Keratinocyte (primary cell): ENCODE results near the gene ZNF57. TPM values are rescaled to one million over a fixed set of nuclear protein-coding genes. Genes with fewer than 3 reads are reported as not detected.

Source experiments
- DNase-seq: peaks from one replicate; pipeline ENCODE4 v3.0.0-alpha.2; 2011; ENCODE audit warnings: low read depth, missing footprints, low spot score
- FAIRE-seq: peaks from 2 replicates; lab custom pipeline; 2011; peaks lifted over from hg19 to GRCh38; lab: Jason Lieb, UNC
- H2AFZ ChIP-seq: 2 replicates; pipeline ENCODE4 v1.6.0; 2012; ENCODE audit warnings: low read length, control low read depth, inconsistent platforms; ENCODE audit not compliant: control insufficient read depth
- H3K27ac ChIP-seq: 2 replicates; pipeline ENCODE4 v1.5.1; 2011; ENCODE audit warnings: low read length; ENCODE audit not compliant: control insufficient read depth, insufficient read depth
- H3K27me3 ChIP-seq: 3 replicates; pipeline ENCODE4 v1.6.0; 2011; ENCODE audit warnings: low read length; ENCODE audit not compliant: control insufficient read depth, insufficient read depth; ENCODE audit errors: extremely low read depth
- H3K36me3 ChIP-seq, 2 experiments: 2 replicates in 1 of 2; 3 replicates in 1 of 2; pipeline ENCODE4 v1.5.1; 2011; ENCODE audit warnings: low read length in 2 of 2, mild to moderate bottlenecking in 1 of 2; ENCODE audit not compliant: control insufficient read depth in 2 of 2, insufficient read depth in 2 of 2; ENCODE audit errors: extremely low read depth in 1 of 2
- H3K4me1 ChIP-seq: 3 replicates; pipeline ENCODE4 v1.5.1; 2011; ENCODE audit warnings: low read length; ENCODE audit not compliant: control insufficient read depth, insufficient read depth; ENCODE audit errors: extremely low read depth
- H3K4me2 ChIP-seq: 3 replicates; pipeline ENCODE4 v1.6.0; 2011; ENCODE audit warnings: low read depth, low read length; ENCODE audit not compliant: control insufficient read depth, insufficient read depth; ENCODE audit errors: extremely low read depth
- H3K4me3 ChIP-seq, 3 experiments: fragments of 200-600 bp in 1 of 3; sonication (generic) in 1 of 3; 2 replicates in 2 of 3; 3 replicates in 1 of 3; pipeline ENCODE4 v1.5.1; 2011 to 2016; ENCODE audit warnings: low read length in 3 of 3, mild to moderate bottlenecking in 3 of 3, control low read depth in 2 of 3, inconsistent platforms in 1 of 3, low read depth in 1 of 3, mixed read lengths in 1 of 3, mixed run types in 1 of 3, moderate library complexity in 1 of 3; ENCODE audit not compliant: control insufficient read depth in 2 of 3, insufficient read depth in 2 of 3; ENCODE audit errors: extremely low read depth in 1 of 3
- H3K79me2 ChIP-seq: 2 replicates; pipeline ENCODE4 v1.6.0; 2012; ENCODE audit warnings: low read length; ENCODE audit not compliant: control insufficient read depth, insufficient read depth
- H3K9ac ChIP-seq: 3 replicates; pipeline ENCODE4 v1.6.0; 2011; ENCODE audit warnings: low read length; ENCODE audit not compliant: control insufficient read depth, insufficient read depth; ENCODE audit errors: extremely low read depth
- H3K9me1 ChIP-seq: 3 replicates; pipeline ENCODE4 v1.6.0; 2011; ENCODE audit warnings: low read length; ENCODE audit not compliant: control insufficient read depth, insufficient read depth; ENCODE audit errors: extremely low read depth
- H3K9me3 ChIP-seq: 2 replicates; pipeline ENCODE4 v1.5.1; 2012; ENCODE audit warnings: low read depth, low read length; ENCODE audit not compliant: control insufficient read depth
- H4K20me1 ChIP-seq: 3 replicates; pipeline ENCODE4 v1.6.0; 2011; ENCODE audit warnings: low read length; ENCODE audit not compliant: control insufficient read depth, insufficient read depth; ENCODE audit errors: extremely low read depth
- EZH2 ChIP-seq: IDR thresholded peaks from one replicate; pipeline ENCODE4 v1.6.1; 2012; ENCODE audit warnings: inconsistent platforms, mild to moderate bottlenecking, low read length, moderate library complexity
- dilution Hi-C: fragments of 300-500 bp; cut with MboI; formaldehyde crosslinking; loops from one replicate; pipeline ENCODE4 v1.7.0; 2020; ENCODE audit warnings: low sequenced_read_pairs; ENCODE audit not compliant: extremely low pct_ligation_motif_present
- polyA plus RNA-seq, 5 experiments: library from polyadenylated mRNA; depleted of rRNA in 3 of 5; stranded (reverse) in 3 of 5; stranded (forward) in 1 of 5; unstranded in 1 of 5; fragments of >200 nt; gene quantifications; 1 replicate in 1 of 5; 2 replicates in 3 of 5; 3 replicates in 1 of 5; pipeline versions ENCODE4 v1.2.1 to v1.2.3, GENCODE V29; 2011 to 2012; ENCODE audit warnings: missing spikeins in 2 of 5, low read depth in 1 of 5, low replicate concordance in 1 of 5
- TF ChIP-seq, protein P1 (sequence below), 3 experiments: IDR thresholded peaks in 1 of 3; conservative IDR thresholded peaks in 1 of 3; optimal IDR thresholded peaks in 1 of 3; 2 replicates in 2 of 3; 3 replicates in 1 of 3; pipeline versions ENCODE3 to v1.5.1; 2011; ENCODE audit warnings: low read length in 3 of 3, mild to moderate bottlenecking in 3 of 3, moderate library complexity in 2 of 3, control low read depth in 1 of 3, inconsistent platforms in 1 of 3; ENCODE audit not compliant: insufficient read depth in 2 of 3; ENCODE audit errors: extremely low read depth in 1 of 3

The ZNF57 gene
- polyA plus RNA-seq, 1 donor (not counting 4 experiments of a cell fraction or from before 2014, with no cell fraction given) = 9.7 TPM

DNA sequence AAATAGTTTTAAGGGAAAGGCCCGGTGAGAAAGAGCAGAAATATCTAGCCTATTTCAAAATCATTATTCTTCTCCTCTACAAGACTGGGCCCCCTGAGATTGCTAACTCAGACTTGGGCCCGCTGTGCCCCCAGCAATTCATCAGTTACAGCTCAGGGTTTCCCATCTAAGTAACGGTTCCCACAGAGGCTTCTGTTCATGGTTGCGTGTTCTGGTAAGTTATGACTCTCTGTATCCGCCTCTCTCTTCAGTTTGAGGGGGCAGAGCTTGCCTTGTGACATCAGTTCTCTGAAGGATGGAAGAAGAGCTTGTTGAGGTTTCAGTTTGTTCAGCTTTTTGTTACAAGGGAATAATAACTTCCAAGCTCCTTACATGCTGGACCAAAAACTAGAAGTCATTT is 11.6 kb downstream of the ZNF57 start:
- TF ChIP-seq, protein P1, sequence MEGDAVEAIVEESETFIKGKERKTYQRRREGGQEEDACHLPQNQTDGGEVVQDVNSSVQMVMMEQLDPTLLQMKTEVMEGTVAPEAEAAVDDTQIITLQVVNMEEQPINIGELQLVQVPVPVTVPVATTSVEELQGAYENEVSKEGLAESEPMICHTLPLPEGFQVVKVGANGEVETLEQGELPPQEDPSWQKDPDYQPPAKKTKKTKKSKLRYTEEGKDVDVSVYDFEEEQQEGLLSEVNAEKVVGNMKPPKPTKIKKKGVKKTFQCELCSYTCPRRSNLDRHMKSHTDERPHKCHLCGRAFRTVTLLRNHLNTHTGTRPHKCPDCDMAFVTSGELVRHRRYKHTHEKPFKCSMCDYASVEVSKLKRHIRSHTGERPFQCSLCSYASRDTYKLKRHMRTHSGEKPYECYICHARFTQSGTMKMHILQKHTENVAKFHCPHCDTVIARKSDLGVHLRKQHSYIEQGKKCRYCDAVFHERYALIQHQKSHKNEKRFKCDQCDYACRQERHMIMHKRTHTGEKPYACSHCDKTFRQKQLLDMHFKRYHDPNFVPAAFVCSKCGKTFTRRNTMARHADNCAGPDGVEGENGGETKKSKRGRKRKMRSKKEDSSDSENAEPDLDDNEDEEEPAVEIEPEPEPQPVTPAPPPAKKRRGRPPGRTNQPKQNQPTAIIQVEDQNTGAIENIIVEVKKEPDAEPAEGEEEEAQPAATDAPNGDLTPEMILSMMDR (optimal IDR thresholded peaks at IDR 0.05 in 1 of 3, IDR thresholded peaks at IDR 0.05 in 1 of 3, conservative IDR thresholded peaks at IDR 0.05 in 1 of 3; ENCODE audit: extremely low read depth in 1 of 3, insufficient read depth in 2 of 3, low read length in 3 of 3) = no peak
- TF ChIP-seq EZH2 = no peak
- H3K9me3 ChIP-seq = peaks cover 17% of the 10 kb centered on the region
- H3K27ac ChIP-seq = no peak overlapping the region
- H3K4me1 ChIP-seq = peaks cover 14% of the 10 kb centered on the region
- peaks cover 15 to 34% of the 10 kb centered on the region in 2 experiments for H3K36me3 ChIP-seq
- H3K4me2 ChIP-seq = no peak overlapping the region
- H2AFZ ChIP-seq = no peak overlapping the region
- no peaks in the 10 kb centered on the region for H3K27me3 ChIP-seq
- peaks cover 56% of the 10 kb centered on the region for H3K79me2 ChIP-seq
- H3K9ac ChIP-seq = no peak overlapping the region
- no peaks in the 10 kb centered on the region for H3K9me1 ChIP-seq
- dilution Hi-C loops = no loop called here
- H4K20me1 ChIP-seq = no peaks in the 10 kb centered on the region
- DNase-seq (no peak), FAIRE-seq (no peak)
- no peak overlapping the region for H3K4me3 ChIP-seq

DNA sequence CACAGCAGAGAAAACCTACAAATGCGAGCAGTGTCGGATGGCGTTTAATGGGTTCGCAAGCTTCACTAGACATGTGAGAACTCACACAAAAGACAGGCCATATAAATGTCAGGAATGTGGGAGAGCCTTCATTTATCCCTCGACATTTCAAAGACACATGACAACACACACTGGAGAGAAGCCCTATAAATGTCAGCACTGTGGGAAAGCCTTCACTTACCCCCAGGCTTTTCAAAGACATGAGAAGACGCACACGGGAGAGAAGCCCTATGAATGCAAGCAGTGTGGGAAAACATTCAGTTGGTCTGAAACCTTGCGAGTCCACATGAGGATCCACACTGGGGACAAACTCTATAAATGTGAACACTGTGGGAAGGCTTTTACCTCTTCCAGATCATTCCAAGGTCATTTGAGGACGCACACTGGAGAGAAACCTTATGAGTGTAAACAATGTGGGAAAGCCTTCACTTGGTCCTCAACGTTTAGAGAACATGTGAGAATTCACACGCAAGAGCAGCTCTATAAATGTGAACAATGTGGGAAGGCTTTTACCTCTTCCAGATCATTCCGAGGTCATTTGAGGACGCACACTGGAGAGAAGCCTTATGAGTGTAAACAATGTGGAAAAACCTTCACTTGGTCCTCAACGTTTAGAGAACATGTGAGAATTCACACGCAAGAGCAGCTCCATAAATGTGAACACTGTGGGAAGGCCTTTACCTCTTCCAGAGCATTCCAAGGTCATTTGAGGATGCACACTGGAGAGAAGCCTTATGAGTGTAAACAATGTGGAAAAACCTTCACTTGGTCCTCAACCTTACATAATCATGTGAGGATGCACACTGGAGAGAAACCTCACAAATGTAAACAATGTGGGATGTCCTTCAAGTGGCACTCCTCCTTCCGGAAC is 16.8 kb downstream of the ZNF57 start:
- Histone ChIP-seq H3K9me3 (peaks cover 29% of the 10 kb centered on the region), H3K27ac (no peak overlapping the region), H3K4me3 (no peak overlapping the region), H3K9ac (no peak overlapping the region), H2AFZ (no peak overlapping the region), H3K36me3 (peaks cover 19 to 36% of the 10 kb centered on the region in 2 experiments), H3K79me2 (peaks cover 21% of the 10 kb centered on the region), H4K20me1 (no peaks in the 10 kb centered on the region), H3K27me3 (no peaks in the 10 kb centered on the region), H3K4me2 (no peak overlapping the region), H3K4me1 (no peaks in the 10 kb centered on the region), H3K9me1 (no peaks in the 10 kb centered on the region)
- DNase-seq (no peak), FAIRE-seq (peak; percentile 83)
- TF ChIP-seq, protein P1 (optimal IDR thresholded peaks at IDR 0.05 in 1 of 3, IDR thresholded peaks at IDR 0.05 in 1 of 3, conservative IDR thresholded peaks at IDR 0.05 in 1 of 3; ENCODE audit: extremely low read depth in 1 of 3, insufficient read depth in 2 of 3, low read length in 3 of 3) = no peak
- TF ChIP-seq EZH2 = no peak
- dilution Hi-C loops = no loop called here
